Adipocyte (in vitro differentiated cells): Measurements from ENCODE around the gene TXNDC8.
"Not testable (repeated sequence)": the region's sequence is repeated elsewhere in the genome, so short reads cannot be mapped to it uniquely, and the experiment has no call there.

Experiments
- DNase-seq: peaks from one replicate; pipeline ENCODE4 v3.0.0-alpha.2; 2015; ENCODE audit warnings: low read depth
- H3K27me3 ChIP-seq: replicated peaks from 2 replicates; pipeline ENCODE4 v1.7.0; 2013; ENCODE audit warnings: mild to moderate bottlenecking, low read length, moderate library complexity; ENCODE audit not compliant: control insufficient read depth, insufficient read depth
- H3K36me3 ChIP-seq: 2 replicates; pipeline ENCODE4 v1.7.0; 2013; ENCODE audit warnings: low read length, mild to moderate bottlenecking, moderate library complexity; ENCODE audit not compliant: control insufficient read depth, insufficient read depth, severe bottlenecking
- H3K4me1 ChIP-seq: 2 replicates; pipeline ENCODE4 v1.7.0; 2013; ENCODE audit warnings: mild to moderate bottlenecking, low read length, moderate library complexity; ENCODE audit not compliant: control insufficient read depth, insufficient read depth
- H3K4me3 ChIP-seq: 2 replicates; pipeline ENCODE4 v1.7.0; 2013; ENCODE audit warnings: mild to moderate bottlenecking, low read length, moderate library complexity
- H3K9ac ChIP-seq: 2 replicates; pipeline ENCODE4 v1.7.0; 2013; ENCODE audit warnings: mild to moderate bottlenecking, low read length, moderate library complexity
- H3K9me3 ChIP-seq: 2 replicates; pipeline ENCODE4 v1.7.0; 2013; ENCODE audit warnings: mild to moderate bottlenecking, low read length, moderate library complexity; ENCODE audit not compliant: control insufficient read depth

The TXNDC8 gene

DNA sequence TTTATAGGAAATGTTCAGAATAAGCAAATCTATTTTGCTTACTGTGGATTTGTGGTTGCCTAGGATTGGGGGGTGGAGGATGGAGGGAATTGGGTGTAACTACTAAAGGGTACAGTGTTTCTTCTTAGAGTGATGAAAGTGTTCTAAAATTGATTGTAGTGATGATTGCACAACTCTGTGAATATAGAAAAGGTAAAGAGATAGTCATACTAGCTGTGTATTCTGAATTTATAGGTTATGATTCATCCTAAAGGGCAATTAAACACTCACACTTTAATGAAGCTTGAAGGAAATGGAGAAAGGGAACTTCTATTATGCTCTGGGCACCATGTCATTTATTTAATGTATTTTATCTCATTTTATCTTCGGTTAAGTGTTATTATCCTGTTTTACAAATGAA is 9.9 kb downstream of the TXNDC8 start:
- Histone ChIP-seq H3K4me3 (no peak overlapping the region), H3K9me3 (peaks cover 10% of the 10 kb centered on the region), H3K27me3 (no peaks in the 10 kb centered on the region), H3K36me3 (no peaks in the 10 kb centered on the region), H3K9ac (no peak overlapping the region), H3K4me1 (peaks cover 9% of the 10 kb centered on the region)
- DNase-seq, result no peak

DNA sequence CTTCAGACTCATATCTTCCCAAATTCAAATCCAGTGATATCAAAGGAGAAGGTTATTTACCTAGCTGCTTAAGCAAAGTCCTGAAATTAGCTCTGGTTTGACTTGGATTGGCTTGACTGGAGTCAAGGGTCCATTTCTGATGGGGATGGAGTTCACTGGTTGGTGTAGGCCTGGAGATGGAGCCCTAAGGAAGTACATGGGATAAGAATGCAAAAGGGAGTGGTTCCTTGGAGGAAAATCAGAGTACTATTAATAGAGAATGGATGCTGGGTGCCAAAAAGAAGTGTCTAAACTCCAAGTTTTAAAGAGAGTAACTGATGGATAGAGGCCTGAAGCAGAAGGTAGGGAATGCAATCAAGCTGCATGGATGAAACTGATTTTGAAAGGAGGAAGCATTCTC is 13.8 kb downstream of the TXNDC8 start:
- no peaks in the 10 kb centered on the region for H3K9me3 ChIP-seq
- no peak overlapping the region for H3K4me3 ChIP-seq
- no peak overlapping the region for H3K9ac ChIP-seq
- no peaks in the 10 kb centered on the region for H3K27me3 ChIP-seq
- DNase-seq, result no peak
- peaks cover 13% of the 10 kb centered on the region for H3K4me1 ChIP-seq
- no peaks in the 10 kb centered on the region for H3K36me3 ChIP-seq

DNA sequence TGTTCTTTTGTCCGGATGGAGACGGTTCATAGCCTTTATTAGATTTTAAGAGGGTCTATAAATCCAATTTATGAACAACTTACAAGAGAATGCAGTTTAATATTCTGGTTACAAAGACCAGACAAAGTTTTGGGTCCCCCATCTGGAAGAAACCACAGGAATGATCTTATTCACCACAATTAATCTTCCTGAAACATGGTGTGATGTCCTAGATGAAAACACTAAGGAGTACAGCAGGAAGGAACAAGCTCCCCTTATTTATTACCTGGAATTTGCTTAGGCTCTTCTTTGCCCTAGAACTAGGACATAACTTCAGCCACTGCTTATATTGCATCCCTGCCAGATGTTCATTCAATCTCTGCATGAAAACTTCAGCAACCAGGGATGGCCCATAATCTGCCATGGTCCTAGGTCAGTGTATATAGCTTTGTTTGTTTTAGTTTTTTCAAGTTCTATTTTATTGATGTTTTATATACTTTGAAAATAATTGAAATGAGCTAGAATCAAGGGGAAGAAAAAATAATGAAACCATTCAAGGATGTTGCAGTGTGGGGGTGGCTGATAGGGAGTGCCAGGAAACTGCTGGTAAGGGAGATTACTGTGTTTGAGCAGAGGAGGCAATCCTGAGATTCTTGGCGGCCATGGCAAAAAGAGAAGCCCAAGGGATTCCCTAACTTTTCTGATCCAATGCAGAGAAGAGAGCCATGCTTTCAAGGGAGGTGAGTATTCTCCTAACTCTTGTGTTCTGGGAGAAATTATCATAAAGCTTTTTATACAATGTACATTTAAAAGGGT is 16.8 kb downstream of the TXNDC8 start:
- H3K4me1 ChIP-seq, result peaks cover 24% of the 10 kb centered on the region
- H3K36me3 ChIP-seq, result no peaks in the 10 kb centered on the region
- no peaks in the 10 kb centered on the region for H3K27me3 ChIP-seq
- DNase-seq, result peak; percentile 32
- no peak overlapping the region for H3K4me3 ChIP-seq
- H3K9ac ChIP-seq, result no peak overlapping the region
- no peaks in the 10 kb centered on the region for H3K9me3 ChIP-seq

DNA sequence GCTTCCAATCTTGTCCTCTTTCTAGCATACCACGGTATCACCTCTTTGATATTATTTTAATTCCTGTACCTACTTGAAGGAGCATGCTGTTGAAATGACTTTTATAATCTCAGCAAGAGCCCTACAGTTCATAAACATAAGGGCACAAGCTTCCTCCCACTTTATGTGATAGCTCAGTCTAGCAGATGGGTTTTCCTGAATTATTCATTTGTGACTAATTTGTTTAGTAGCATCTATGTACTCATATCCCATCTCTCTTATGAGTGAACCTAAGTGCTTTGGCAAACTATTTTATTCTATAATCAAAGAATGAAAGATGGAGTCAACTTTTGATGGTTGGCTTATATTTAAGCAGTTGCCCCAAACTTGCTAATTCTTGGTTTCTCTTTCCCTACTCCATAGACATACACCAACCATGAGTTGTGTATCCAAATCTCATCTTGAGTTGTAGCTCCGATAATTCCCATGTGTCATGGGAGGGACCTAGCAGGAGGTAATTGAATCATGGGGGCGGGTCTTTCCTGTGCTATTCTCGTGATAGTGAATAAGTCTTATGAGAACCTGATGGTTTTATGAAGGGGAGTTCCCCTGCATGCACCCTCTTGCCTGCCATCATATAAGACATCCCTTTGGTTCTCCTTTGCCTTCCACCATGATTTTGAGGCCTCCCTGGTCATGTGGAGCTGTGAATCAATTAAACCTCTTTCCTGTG is 17.7 kb downstream of the TXNDC8 start:
- Histone ChIP-seq H3K36me3 (no peaks in the 10 kb centered on the region), H3K27me3 (no peaks in the 10 kb centered on the region), H3K4me3 (no peak overlapping the region), H3K4me1 (peaks cover 24% of the 10 kb centered on the region), H3K9ac (no peak overlapping the region), H3K9me3 (no peaks in the 10 kb centered on the region)
- DNase-seq, result no peak

DNA sequence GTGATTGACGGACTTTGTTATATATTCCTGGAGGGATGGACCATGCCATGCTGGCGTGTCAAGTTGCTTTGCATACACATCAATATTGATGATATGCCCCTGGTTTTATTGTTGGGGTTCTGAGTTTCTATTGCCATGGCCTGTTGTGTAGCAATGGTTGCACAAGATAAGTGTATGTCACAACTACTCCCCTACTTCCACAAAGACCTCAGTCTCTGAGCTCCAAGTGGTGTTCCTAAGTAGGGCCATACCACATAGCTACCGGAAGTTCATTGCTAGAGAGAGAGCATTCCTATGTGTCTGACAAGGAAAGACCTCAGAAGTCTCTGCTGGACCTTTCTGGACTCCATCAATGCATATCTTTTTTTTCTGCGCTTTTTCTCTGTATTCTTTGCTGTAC is 19.8 kb downstream of the TXNDC8 start:
- no peak for DNase-seq
- Histone ChIP-seq H3K27me3 (no peaks in the 10 kb centered on the region), H3K4me1 (peaks cover 24% of the 10 kb centered on the region), H3K36me3 (no peaks in the 10 kb centered on the region), H3K9ac (no peak overlapping the region), H3K9me3 (no peaks in the 10 kb centered on the region), H3K4me3 (no peak overlapping the region)

DNA sequence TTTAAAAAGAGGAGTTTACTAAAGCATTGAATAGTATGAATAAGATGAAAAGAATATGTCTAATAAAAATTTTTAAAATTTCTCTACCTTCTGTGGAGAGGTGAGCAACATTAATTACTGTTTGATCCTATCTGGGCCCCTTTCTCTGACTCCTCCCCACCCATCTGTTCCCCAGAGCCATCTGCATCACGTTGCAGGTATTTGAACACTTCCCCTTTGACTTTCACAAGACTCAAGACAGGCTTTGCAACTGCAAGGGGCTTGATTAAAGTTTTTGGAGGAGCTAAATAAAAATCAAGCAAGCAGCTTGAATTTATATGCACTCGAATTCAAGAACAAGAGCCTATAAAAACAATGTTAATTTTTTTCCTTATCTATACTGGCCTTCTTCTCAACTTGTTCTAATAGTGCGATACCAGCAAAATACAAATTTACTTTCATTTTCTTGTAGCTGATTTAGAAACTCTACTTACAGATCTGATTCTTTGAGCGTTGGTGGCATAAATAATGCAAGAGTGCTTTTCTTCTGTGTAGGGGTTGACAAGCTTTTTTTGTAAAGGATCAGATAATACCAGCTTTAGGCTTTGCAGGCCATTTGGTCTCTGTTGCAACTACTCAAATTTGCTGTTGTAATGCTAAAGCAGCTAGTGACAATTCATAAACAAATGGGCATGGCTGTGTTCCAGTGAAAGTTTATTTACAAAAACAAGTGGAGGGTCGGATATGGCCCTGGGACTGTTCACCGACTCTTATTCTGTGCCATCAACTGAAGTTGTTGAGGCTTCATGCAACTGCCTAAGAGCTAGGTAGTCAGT is 21.2 kb downstream of the TXNDC8 start:
- Histone ChIP-seq H3K9me3 (peaks cover 7% of the 10 kb centered on the region), H3K36me3 (no peaks in the 10 kb centered on the region), H3K4me3 (peak overlapping the region; percentile 50), H3K4me1 (peaks cover 21% of the 10 kb centered on the region), H3K27me3 (no peaks in the 10 kb centered on the region), H3K9ac (no peak overlapping the region)
- peak; percentile 14 for DNase-seq

DNA sequence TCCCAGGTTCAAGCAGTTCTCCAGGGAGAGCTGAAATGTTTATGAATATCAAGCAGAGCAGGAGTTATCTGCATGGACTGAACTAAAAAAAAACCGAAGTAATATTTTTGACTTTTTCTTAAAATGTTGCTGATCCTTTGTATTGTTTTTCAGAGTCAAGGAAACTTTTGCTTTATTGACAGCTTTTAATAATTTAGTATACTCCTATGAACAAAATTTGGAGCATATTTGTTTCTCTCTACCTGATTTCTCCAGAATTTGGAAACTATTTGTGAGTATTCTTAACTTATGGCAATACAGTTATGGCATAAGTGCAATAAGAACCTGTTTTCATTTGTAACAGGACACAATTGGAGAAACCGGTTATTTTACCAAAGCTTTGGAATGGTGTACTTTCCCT is 25.7 kb downstream of the TXNDC8 start:
- H3K27me3 ChIP-seq, H3K4me1 ChIP-seq, H3K4me3 ChIP-seq, DNase-seq, H3K36me3 ChIP-seq, H3K9me3 ChIP-seq, H3K9ac ChIP-seq: not testable (repeated sequence)

DNA sequence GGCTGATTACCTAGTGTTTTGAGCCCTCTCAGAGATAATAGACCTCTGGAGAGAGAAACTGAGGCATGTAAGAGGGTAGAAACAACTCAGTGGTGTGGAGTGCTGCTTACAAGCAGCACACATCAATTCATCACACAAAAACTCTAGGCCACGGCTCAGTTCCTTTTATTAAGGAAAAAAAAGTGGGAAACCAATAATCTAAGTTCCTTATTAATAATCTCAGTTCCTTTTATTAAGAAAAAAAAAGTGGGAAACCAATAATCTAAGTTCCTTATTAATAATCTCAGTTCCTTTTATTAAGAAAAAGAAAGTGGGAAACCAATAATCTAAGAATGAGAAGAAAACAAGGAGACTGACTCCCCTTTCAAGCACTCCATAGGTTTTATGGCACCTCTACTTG is 28.0 kb downstream of the TXNDC8 start:
- no peak for DNase-seq
- H3K36me3 ChIP-seq, result no peaks in the 10 kb centered on the region
- H3K27me3 ChIP-seq, result no peaks in the 10 kb centered on the region
- H3K9ac ChIP-seq, result no peak overlapping the region
- H3K9me3 ChIP-seq, result peaks cover 7% of the 10 kb centered on the region
- H3K4me1 ChIP-seq, result no peaks in the 10 kb centered on the region
- H3K4me3 ChIP-seq, result no peak overlapping the region

DNA sequence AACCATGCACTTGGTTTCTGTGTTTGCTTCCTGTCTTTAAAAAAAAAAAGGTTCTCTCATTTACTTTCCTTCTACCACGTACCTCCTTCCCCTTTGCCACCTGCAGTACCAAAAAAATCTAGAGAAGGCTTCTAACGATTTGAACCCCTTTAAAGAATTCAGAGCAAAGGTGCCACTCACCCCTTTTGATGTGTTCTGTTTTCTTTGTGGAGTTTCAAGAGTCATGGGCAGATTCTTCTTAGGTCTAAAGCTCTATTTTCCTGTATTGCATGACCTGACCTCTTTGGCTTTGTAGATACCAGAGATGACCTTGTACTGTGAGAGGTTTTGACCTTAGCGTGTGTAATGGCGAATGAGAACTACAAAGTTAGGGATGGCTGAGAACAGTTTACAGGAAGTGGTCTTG is 29.0 kb downstream of the TXNDC8 start:
- peaks cover 7% of the 10 kb centered on the region for H3K9me3 ChIP-seq
- no peaks in the 10 kb centered on the region for H3K36me3 ChIP-seq
- H3K27me3 ChIP-seq, result no peaks in the 10 kb centered on the region
- no peak overlapping the region for H3K4me3 ChIP-seq
- DNase-seq, result no peak
- peaks cover 4% of the 10 kb centered on the region for H3K4me1 ChIP-seq
- H3K9ac ChIP-seq, result no peak overlapping the region

DNA sequence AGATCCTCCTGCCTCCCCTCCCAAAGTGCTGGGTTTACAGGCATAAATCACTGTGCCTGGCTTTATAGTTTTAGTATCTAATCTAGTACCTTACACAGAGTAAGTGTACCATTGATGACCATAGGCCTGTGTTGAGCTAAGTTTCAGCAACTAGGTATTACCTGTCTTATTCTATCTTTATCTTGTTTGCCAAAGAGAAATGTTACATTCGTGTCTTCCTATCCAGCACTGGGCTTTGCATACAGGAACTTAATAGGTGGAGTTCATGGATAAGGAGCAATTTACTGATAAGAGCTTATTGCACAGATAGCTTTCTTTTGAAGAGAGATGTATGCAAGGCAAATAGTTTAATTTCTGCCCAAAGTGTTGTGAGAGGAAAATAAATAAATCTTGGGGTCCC is 30.5 kb downstream of the TXNDC8 start:
- peaks cover 10% of the 10 kb centered on the region for H3K4me1 ChIP-seq
- H3K9me3 ChIP-seq, result peaks cover 5% of the 10 kb centered on the region
- H3K27me3 ChIP-seq, result no peaks in the 10 kb centered on the region
- no peak overlapping the region for H3K9ac ChIP-seq
- DNase-seq, result no peak
- H3K36me3 ChIP-seq, result no peaks in the 10 kb centered on the region
- H3K4me3 ChIP-seq, result no peak overlapping the region

DNA sequence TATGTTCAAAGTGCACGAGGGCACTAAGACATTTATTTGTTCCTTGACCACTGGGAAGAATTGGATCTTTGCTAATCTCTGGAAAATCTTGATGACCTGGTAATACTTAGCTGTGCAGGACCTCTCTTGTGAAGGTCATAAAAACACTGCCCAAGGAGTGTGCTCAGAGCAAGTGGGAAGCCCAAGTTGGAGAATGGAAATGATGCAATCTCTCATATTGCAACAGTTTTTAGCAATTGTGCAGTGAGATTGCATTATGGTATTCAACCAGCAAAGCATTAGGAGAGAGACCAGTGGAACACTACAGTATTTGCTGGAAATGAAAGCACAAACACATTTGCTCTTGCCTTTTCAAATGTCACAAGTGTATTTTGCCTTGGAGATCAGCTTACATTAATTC is 34.5 kb downstream of the TXNDC8 start:
- DNase-seq, result peak; percentile 91

More for the DNA sequence above, 34.5 kb downstream of the TXNDC8 start:
- Histone ChIP-seq H3K4me3 (peak overlapping the region; percentile 28), H3K27me3 (no peaks in the 10 kb centered on the region), H3K4me1 (peaks cover 10% of the 10 kb centered on the region), H3K36me3 (no peaks in the 10 kb centered on the region), H3K9ac (peak overlapping the region; percentile 58), H3K9me3 (no peaks in the 10 kb centered on the region)
